ENCODE measurements around the gene UNC79. TPM values are rescaled to one million over a fixed set of nuclear protein-coding genes. Genes with fewer than 3 reads are reported as not detected.

Gene UNC79
- total RNA-seq, 1 experiment from 2014 or later: 0.05 TPM

- ATAC-seq: no peak
Observed at GRCh38 chr14:93538413-93538812, 107.7 kb downstream of the UNC79 start.

GRCh38 chr14:93540235-93540634 is 109.5 kb downstream of the UNC79 start:
- intact Hi-C loops (cut with micrococcal nuclease; ENCODE audit: unreplicated experiment): loop anchor here (10.0 kb wide), 1 partner anchor 305 kb away; no protein-coding TSS in a partner anchor

More at GRCh38 chr14:93538413-93538812, 107.7 kb downstream of the UNC79 start:
- TF ChIP-seq REST (IDR thresholded peaks at IDR 0.05; ENCODE audit: insufficient read depth in 1 of 2, low read depth in 2 of 2, low read length in 1 of 2): no peak
- TF ChIP-seq POLR2AphosphoS5 (IDR thresholded peaks at IDR 0.05; ENCODE audit: low read depth, low read length): no peak
- TF ChIP-seq SIN3A (IDR thresholded peaks at IDR 0.05; ENCODE audit: borderline replicate concordance, insufficient read depth, low read depth, low read length): no peak
- no peak for TF ChIP-seq CTCF (IDR thresholded peaks at IDR 0.05)
- TF ChIP-seq TCF7L2 (IDR thresholded peaks at IDR 0.05; ENCODE audit: low read depth, low read length): no peak
- H3K27me3 ChIP-seq (ENCODE audit: control insufficient read depth, insufficient read depth, low read length): no peaks in the 10 kb centered on the region; the same call in 1 of the 2 replicates
- no peak for DNase-seq (ENCODE audit: low read depth, low spot score)
- H3K27ac ChIP-seq (ENCODE audit: low read length): no peak overlapping the region
- ChIA-PET POLR2A (no interaction called here), CTCF (no interaction called here)
- H3K4me3 ChIP-seq (ENCODE audit: low read depth in 2 of 2, low read length in 2 of 2): no peak overlapping the region
- intact Hi-C loops (cut with micrococcal nuclease; ENCODE audit: unreplicated experiment) (no loop called here), in situ Hi-C loops (cut with HindIII; ENCODE audit: low pct_unique_long_range_greater_than_20kb, low sequenced_read_pairs) (no loop called here)
- H3K9me3 ChIP-seq (ENCODE audit: control insufficient read depth, insufficient read depth, low read depth, low read length): no peaks in the 10 kb centered on the region
- no peaks in the 10 kb centered on the region for H3K36me3 ChIP-seq (ENCODE audit: control insufficient read depth, insufficient read depth, low read length)
- BruUV-seq (replicated peaks): no TSS peak
- H3K4me1 ChIP-seq (ENCODE audit: control insufficient read depth, insufficient read depth, low read length): no peaks in the 10 kb centered on the region

More at GRCh38 chr14:93540235-93540634, 109.5 kb downstream of the UNC79 start:
- in situ Hi-C loops (cut with HindIII; ENCODE audit: low pct_unique_long_range_greater_than_20kb, low sequenced_read_pairs): no loop called here
- Histone ChIP-seq H3K36me3 (ENCODE audit: control insufficient read depth, insufficient read depth, low read length) (no peaks in the 10 kb centered on the region), H3K4me3 (ENCODE audit: low read depth in 2 of 2, low read length in 2 of 2) (no peak overlapping the region), H3K9me3 (ENCODE audit: control insufficient read depth, insufficient read depth, low read depth, low read length) (no peaks in the 10 kb centered on the region), H3K27me3 (ENCODE audit: control insufficient read depth, insufficient read depth, low read length) (no peaks in the 10 kb centered on the region; the same call in 1 of the 2 replicates), H3K27ac (ENCODE audit: low read length) (no peak overlapping the region), H3K4me1 (ENCODE audit: control insufficient read depth, insufficient read depth, low read length) (no peaks in the 10 kb centered on the region)
- ChIA-PET CTCF (no interaction called here), POLR2A (no interaction called here)
- DNase-seq (ENCODE audit: low read depth, low spot score) (no peak), ATAC-seq (no peak)
- no peak for TF ChIP-seq TCF7L2 (IDR thresholded peaks at IDR 0.05; ENCODE audit: low read depth, low read length)
- no peak for TF ChIP-seq REST (IDR thresholded peaks at IDR 0.05; ENCODE audit: insufficient read depth in 1 of 2, low read depth in 2 of 2, low read length in 1 of 2)
- no peak for TF ChIP-seq CTCF (IDR thresholded peaks at IDR 0.05)
- TF ChIP-seq SIN3A (IDR thresholded peaks at IDR 0.05; ENCODE audit: borderline replicate concordance, insufficient read depth, low read depth, low read length): no peak
- TF ChIP-seq POLR2AphosphoS5 (IDR thresholded peaks at IDR 0.05; ENCODE audit: low read depth, low read length): no peak
- no TSS peak for BruUV-seq (replicated peaks)
